Measurements from ENCODE around the gene TNFAIP2.

GRCh38 chr14:103084021-103084919, 39.0 kb upstream of the TNFAIP2 start, which contains the start of gene LBHD2:
- no peak for TF ChIP-seq GATA2 (IDR thresholded peaks at IDR 0.05; ENCODE audit: low read depth, low read length)
- no peak for TF ChIP-seq GATA3 (IDR thresholded peaks at IDR 0.05; ENCODE audit: low read depth, low read length)

Data from SH-SY5Y (cell line).